ENCODE measurements around the gene PRPF19. TPM values are rescaled to one million over a fixed set of nuclear protein-coding genes. Genes with fewer than 3 reads are reported as not detected.

PRPF19 gene
- total RNA-seq, 2 donors from 2014 or later, result 47.6 to 50.9 TPM

- DNase-seq (ENCODE audit: low spot score), result no peak
- intact Hi-C loops (cut with DNase I), result no loop called here
These were observed 33.5 kb upstream of the PRPF19 start for GRCh38 chr11:60939855-60940254.

- intact Hi-C loops (cut with DNase I), result no loop called here
- DNase-seq (ENCODE audit: low spot score), result no peak
These were observed 32.9 kb upstream of the PRPF19 start for GRCh38 chr11:60939301-60939700.

- intact Hi-C loops (cut with DNase I), result no loop called here
These were observed 32.1 kb upstream of the PRPF19 start for GRCh38 chr11:60938500-60938899.

GRCh38 chr11:60937811-60938210 lies 31.4 kb upstream of the PRPF19 start:
- DNase-seq (ENCODE audit: low spot score), result no peak
- intact Hi-C loops (cut with DNase I), result no loop called here

More at GRCh38 chr11:60938500-60938899, 32.1 kb upstream of the PRPF19 start:
- no peak for DNase-seq (ENCODE audit: low spot score)

DNA sequence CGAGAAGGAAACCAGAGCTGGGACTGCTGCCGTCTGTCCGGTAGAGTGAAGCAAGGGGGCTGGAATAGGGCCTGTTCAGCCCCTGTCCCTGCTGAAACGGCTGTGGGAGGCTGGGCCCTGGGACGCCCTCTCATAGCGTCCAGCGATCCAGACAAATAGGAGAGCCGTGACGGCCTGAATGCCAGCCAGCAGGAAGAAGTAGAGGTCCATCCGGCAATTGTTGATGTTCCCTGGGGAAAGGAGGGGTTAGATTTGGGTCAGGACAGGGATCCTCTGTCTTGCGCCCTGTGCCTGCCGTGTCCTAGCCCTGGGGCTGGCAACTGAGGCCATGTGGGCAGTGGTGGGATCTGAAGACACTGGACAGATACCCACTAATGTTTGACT lies 30.8 kb upstream of the PRPF19 start:
- DNase-seq (ENCODE audit: low spot score), result no peak
- intact Hi-C loops (cut with DNase I), result no loop called here

DNA sequence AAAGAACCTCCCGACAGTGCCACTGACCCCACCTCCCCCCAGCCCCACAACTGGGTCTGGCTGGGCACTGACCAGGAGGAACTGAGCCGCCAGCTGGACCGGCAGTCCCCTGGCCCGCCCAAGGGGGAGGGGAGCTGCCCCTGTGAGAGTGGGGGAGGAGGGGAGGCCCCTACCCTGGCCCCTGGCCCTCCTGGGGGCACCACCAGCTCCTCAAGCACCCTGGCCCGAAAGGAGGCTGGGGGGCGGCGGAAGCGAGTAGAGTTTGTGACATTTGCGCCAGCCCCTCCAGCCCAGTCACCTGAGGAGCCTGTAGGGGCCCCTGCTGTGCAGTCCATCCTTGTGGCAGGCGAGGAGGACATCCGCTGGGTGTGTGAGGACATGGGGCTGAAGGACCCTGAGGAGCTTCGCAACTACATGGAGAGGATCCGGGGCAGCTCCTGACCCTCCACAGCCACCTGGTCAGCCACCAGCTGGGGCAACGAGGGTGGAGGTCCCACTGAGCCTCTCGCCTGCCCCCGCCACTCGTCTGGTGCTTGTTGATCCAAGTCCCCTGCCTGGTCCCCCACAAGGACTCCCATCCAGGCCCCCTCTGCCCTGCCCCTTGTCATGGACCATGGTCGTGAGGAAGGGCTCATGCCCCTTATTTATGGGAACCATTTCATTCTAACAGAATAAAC lies 30.2 kb upstream of the PRPF19 start:
- DNase-seq (ENCODE audit: low spot score), result no peak
- intact Hi-C loops (cut with DNase I), result no loop called here

DNA sequence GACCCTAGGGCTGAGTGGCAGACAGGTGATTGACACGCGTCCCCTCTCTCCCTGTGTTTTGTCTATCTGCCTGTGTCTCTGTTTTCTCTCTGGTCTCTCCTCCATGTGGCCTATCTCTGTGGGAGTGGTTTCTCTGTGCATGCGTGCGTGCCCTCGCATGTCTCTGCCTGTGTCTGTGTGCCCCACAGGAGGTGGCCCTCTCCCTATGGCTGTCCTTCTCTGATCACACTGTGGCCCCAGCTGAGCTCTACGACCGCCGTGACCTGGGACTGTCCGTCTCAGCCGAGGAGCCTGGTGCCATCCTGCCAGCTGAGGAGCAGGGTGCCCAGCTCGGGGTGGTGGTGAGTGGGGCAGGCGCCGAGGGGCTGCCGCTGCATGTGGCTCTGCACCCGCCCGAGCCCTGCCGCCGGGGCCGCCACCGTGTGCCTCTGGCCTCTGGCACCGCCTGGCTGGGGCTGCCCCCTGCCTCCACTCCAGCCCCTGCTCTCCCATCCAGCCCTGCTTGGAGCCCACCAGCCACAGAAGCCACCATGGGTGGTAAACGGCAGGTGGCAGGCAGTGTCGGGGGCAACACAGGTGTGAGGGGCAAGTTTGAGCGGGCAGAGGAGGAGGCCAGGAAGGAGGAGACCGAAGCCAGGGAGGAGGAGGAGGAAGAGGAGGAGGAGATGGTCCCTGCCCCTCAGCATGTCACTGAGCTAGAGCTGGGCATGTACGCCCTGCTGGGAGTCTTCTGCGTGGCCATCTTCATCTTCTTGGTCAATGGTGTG lies 29.5 kb upstream of the PRPF19 start:
- DNase-seq (ENCODE audit: low spot score), result no peak
- intact Hi-C loops (cut with DNase I), result no loop called here

DNA sequence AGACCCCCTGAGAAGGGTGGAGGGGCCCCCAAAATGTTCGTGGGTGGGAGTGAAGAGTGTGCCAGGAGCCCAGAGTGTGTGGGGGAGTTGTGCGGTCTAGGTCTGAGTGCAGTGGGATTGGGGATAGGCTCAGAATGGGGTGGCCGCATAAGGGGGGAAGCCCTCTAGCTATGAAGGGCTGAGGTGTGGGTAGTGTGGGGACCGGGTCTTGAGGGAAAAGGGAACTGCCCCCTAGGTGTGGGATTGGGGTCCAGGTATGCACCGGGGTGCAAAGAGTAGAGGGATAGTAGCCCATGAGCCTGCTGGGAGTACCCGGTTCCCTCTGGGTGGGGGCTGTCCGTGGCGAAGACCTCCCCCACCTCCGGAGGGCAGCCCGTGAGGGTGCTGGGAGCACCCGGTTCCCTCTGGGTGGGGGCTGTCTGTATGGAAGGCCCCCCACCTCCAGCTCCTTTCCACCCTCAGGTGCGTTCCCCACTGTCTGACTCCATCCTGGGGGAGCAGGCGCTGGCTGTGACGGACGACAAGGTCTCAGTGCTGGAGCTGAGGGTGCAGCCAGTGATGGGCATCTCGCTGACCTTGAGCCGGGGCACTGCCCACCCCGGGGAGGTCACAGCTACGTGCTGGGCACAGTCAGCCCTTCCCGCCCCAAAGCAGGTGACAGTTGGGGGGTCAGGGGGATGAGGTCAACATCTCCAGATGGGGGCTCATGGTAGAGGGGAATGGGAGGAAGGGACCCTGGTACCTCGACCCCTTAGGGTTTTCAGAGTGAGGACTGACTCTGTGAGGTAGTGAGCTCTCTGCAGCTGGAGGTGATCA lies 28.6 kb upstream of the PRPF19 start:
- no peak for DNase-seq (ENCODE audit: low spot score)
- intact Hi-C loops (cut with DNase I), result no loop called here

GRCh38 chr11:60934124-60934789 lies 27.9 kb upstream of the PRPF19 start:
- intact Hi-C loops (cut with DNase I), result no loop called here
- no peak for DNase-seq (ENCODE audit: low spot score)

DNA sequence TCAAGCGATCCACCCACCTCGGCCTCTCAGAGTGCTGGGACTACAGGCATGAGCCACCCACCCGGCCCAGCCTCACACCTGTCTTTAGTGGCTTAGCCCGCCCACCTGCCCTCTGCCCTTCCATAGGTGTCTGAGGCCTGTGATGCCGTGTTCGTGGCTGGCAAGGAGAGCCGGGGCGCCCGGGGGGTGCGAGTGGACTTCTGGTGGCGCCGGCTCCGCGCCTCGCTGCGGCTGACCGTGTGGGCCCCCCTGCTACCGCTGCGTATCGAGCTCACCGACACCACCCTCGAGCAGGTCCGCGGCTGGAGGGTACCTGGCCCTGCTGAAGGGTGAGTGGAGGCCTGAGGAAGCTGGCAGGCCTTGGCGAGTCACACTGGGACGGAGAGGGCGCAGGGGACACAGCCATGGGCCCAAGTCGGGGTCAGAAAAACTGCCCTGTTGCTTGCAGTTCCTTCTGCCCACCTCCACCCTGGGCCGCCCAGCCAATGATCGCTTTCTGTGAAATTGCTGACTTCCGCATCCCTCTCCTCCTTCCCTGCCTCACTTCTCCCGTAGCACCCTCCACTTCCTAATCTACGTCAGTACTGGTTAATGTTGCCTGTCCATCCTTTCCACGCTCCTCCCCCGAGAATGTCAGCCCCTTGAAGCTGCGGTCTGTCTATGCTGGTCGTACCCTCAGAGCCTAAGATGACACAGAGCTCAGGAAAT lies 27.2 kb upstream of the PRPF19 start:
- DNase-seq (ENCODE audit: low spot score), result peak; percentile 77
- intact Hi-C loops (cut with DNase I), result no loop called here

- no peak for DNase-seq (ENCODE audit: low spot score)
- intact Hi-C loops (cut with DNase I), result no loop called here
These were observed 26.4 kb upstream of the PRPF19 start for GRCh38 chr11:60932605-60933356.

DNA sequence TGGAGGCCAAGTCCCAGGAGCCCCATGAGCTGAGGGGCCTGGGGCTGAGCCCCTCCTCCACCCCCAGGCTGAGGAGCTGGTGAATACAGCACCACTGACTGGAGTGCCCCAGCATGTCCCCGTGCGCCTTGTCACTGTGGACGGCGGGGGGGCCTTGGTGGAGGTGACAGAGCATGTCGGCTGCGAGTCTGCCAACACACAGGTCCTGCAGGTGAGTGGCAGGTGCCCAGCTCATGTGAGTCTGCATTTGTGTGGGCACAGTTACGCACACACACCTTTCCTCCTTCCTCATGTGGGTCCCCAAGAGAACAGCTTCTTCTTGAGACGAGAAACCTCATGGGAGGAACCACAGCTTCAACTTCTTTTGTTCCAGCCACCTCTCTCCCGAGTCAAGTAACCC lies 25.5 kb upstream of the PRPF19 start:
- DNase-seq (ENCODE audit: low spot score), result no peak

GRCh38 chr11:60930394-60930793 lies 24.0 kb upstream of the PRPF19 start:
- peak; percentile 66 for DNase-seq (ENCODE audit: low spot score)
- intact Hi-C loops (cut with DNase I), result no loop called here

More for the DNA sequence above, 25.5 kb upstream of the PRPF19 start:
- intact Hi-C loops (cut with DNase I), result no loop called here

- intact Hi-C loops (cut with DNase I), result loop anchor here in 1 of 2 donors (10.0 kb wide), 1 partner anchor 195 kb away; no protein-coding TSS in a partner anchor
- DNase-seq (ENCODE audit: low spot score), result peak; percentile 24
These were observed 23.4 kb upstream of the PRPF19 start for GRCh38 chr11:60929764-60930163.

- DNase-seq (ENCODE audit: low spot score), result peak; percentile 75
- intact Hi-C loops (cut with DNase I), result loop anchor here in 1 of 2 donors (10.0 kb wide), 1 partner anchor 196 kb away; no protein-coding TSS in a partner anchor
These were observed 22.2 kb upstream of the PRPF19 start for GRCh38 chr11:60928563-60929001.

DNA sequence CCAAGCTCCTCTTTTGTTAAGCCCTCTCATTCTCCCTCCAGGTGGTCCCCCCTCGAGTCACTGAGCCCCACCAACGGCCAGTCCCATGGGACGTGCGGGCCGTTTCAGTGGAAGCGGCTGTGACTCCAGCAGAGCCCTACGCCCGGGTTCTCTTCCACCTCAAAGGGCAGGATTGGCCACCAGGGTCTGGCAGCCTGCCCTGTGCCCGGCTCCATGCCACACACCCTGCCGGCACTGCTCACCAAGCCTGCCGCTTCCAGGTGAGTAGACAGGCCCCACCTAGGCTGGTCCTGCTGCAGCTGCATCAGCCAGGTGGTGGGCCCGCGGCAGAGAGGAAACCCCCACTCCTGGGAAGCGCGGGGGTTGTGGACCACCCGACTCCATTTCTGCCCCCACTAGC lies 21.2 kb upstream of the PRPF19 start:
- DNase-seq (ENCODE audit: low spot score), result peak; percentile 68
- intact Hi-C loops (cut with DNase I), result loop anchor here in 1 of 2 donors (10.0 kb wide), 1 partner anchor 197 kb away; no protein-coding TSS in a partner anchor

DNA sequence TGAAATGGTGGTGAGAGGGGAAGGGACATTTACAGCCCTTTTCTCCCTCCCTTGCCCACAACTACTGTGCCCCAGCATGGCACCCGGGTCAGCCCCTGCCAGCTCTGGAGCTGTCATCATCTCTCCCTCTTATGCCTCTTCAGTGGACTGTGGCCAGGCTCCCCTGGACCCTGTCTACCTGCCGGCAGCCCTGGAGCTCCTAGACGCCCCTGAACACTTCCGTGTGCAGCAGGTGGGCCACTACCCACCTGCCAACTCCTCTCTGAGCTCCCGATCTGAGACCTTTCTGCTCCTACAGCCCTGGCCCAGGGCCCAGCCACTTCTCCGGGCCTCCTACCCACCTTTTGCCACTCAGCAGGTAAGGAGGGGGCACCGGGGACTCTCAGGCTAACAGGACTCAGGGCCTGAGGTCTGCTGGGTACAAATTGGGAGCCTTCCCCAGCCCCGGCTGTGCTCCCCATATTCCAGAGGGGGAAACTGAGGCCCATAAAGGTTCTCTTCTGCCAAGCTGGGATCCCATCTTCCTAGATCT lies 20.7 kb upstream of the PRPF19 start:
- DNase-seq (ENCODE audit: low spot score), result peak; percentile 78

More for the DNA sequence above, 20.7 kb upstream of the PRPF19 start:
- intact Hi-C loops (cut with DNase I), result loop anchor here in 1 of 2 donors (10.0 kb wide), 1 partner anchor 198 kb away; no protein-coding TSS in a partner anchor
